ENCODE data around the gene SLCO4A1. TPM values are rescaled to one million over a fixed set of nuclear protein-coding genes. Genes with fewer than 3 reads are reported as not detected.

SLCO4A1 gene
- total RNA-seq, 2 donors from 2014 or later = 2.9 to 5.0 TPM

- H3K36me3 ChIP-seq (ENCODE audit: control insufficient read depth, insufficient read depth, low read length) = no peaks in the 10 kb centered on the region
- no peak overlapping the region for H3K27ac Mint-ChIP-seq
- H3K4me1 Mint-ChIP-seq = no peaks in the 10 kb centered on the region
- H3K4me3 ChIP-seq (ENCODE audit: low read length) = no peak overlapping the region
- DNase-seq = no peak
- peaks cover 55% of the 10 kb centered on the region for H3K27me3 ChIP-seq (ENCODE audit: control insufficient read depth, insufficient read depth, low read length, poor library complexity, severe bottlenecking)
- peaks cover 3% of the 10 kb centered on the region for H3K4me1 ChIP-seq (ENCODE audit: control insufficient read depth, insufficient read depth, low read length)
- H3K9ac ChIP-seq (ENCODE audit: extremely low read depth, low read length, poor library complexity, severe bottlenecking) = no peak overlapping the region
- TF ChIP-seq CTCF (conservative IDR thresholded peaks at IDR 0.05) = no peak
- H3K36me3 Mint-ChIP-seq (ENCODE audit: low read depth) = no peaks in the 10 kb centered on the region
- no peak overlapping the region for H3K27ac ChIP-seq (ENCODE audit: low read depth, low read length)
- H3K27me3 Mint-ChIP-seq (ENCODE audit: insufficient read depth) = peaks cover 54% of the 10 kb centered on the region
- 70 to 80% methylated on average over 4 to 16 of the region's 16 CpGs for WGBS, 2 experiments (ENCODE audit: insufficient coverage in 1 of 2, insufficient read length in 1 of 2)
- H3K4me3 Mint-ChIP-seq = peak overlapping the region; percentile 48
- H3K9me3 Mint-ChIP-seq = no peaks in the 10 kb centered on the region
- H3K9me3 ChIP-seq (ENCODE audit: control insufficient read depth, low read length) = no peaks in the 10 kb centered on the region
These were observed 65.1 kb downstream of the SLCO4A1 start for GRCh38 chr20:62707276-62707920.

- Histone ChIP-seq H3K36me3 (ENCODE audit: control insufficient read depth, insufficient read depth, low read length) (no peaks in the 10 kb centered on the region), H3K27me3 (ENCODE audit: control insufficient read depth, insufficient read depth, low read length, poor library complexity, severe bottlenecking) (peaks cover 55% of the 10 kb centered on the region), H3K27ac (ENCODE audit: low read depth, low read length) (no peak overlapping the region), H3K4me3 (ENCODE audit: low read length) (no peak overlapping the region), H3K9me3 (ENCODE audit: control insufficient read depth, low read length) (no peaks in the 10 kb centered on the region), H3K4me1 (ENCODE audit: control insufficient read depth, insufficient read depth, low read length) (peaks cover 3% of the 10 kb centered on the region), H3K9ac (ENCODE audit: extremely low read depth, low read length, poor library complexity, severe bottlenecking) (no peak overlapping the region)
- Mint-ChIP-seq H3K27me3 (ENCODE audit: insufficient read depth) (peaks cover 54% of the 10 kb centered on the region), H3K4me3 (peak overlapping the region; percentile 48), H3K9me3 (no peaks in the 10 kb centered on the region), H3K27ac (no peak overlapping the region), H3K4me1 (no peaks in the 10 kb centered on the region), H3K36me3 (ENCODE audit: low read depth) (no peaks in the 10 kb centered on the region)
- whole genome bisulfite sequencing, 2 experiments (ENCODE audit: insufficient coverage in 1 of 2, insufficient read length in 1 of 2) = 8 to 17% methylated on average over 13 to 19 of the region's 20 CpGs
- TF ChIP-seq CTCF (conservative IDR thresholded peaks at IDR 0.05) = peak; percentile 76
- DNase-seq = peak; percentile 91
These were observed 65.7 kb downstream of the SLCO4A1 start for GRCh38 chr20:62707921-62708521.

- H3K4me3 Mint-ChIP-seq = peak within 1 kb of the TSS; percentile 48
- Histone ChIP-seq H3K4me1 (ENCODE audit: control insufficient read depth, insufficient read depth, low read length) (peaks cover 3% of the 10 kb centered on the region), H3K27ac (ENCODE audit: low read depth, low read length) (no peak within 1 kb of the TSS), H3K9ac (ENCODE audit: extremely low read depth, low read length, poor library complexity, severe bottlenecking) (no peak within 1 kb of the TSS), H3K27me3 (ENCODE audit: control insufficient read depth, insufficient read depth, low read length, poor library complexity, severe bottlenecking) (peaks cover 55% of the 10 kb centered on the region), H3K9me3 (ENCODE audit: control insufficient read depth, low read length) (no peaks in the 10 kb centered on the region), H3K4me3 (ENCODE audit: low read length) (no peak within 1 kb of the TSS), H3K36me3 (ENCODE audit: control insufficient read depth, insufficient read depth, low read length) (no peaks in the 10 kb centered on the region)
- peak; percentile 35 for TF ChIP-seq CTCF (conservative IDR thresholded peaks at IDR 0.05)
- no peaks in the 10 kb centered on the region for H3K36me3 Mint-ChIP-seq (ENCODE audit: low read depth)
- no peak within 1 kb of the TSS for H3K27ac Mint-ChIP-seq
- no peaks in the 10 kb centered on the region for H3K4me1 Mint-ChIP-seq
- 14 to 17% methylated on average over 73 to 124 of the region's 124 CpGs for WGBS, 2 experiments (ENCODE audit: insufficient coverage in 1 of 2, insufficient read length in 1 of 2)
- H3K9me3 Mint-ChIP-seq = no peaks in the 10 kb centered on the region
- DNase-seq = peak; percentile 76
- peaks cover 58% of the 10 kb centered on the region for H3K27me3 Mint-ChIP-seq (ENCODE audit: insufficient read depth)
These were observed 66.6 kb downstream of the SLCO4A1 start, which contains the start of gene NTSR1 for GRCh38 chr20:62708591-62709536. Gene NTSR1, plus strand, starts transcription at chr20:62708836. Its CDS starts 372 bp downstream, at chr20:62709208.
